H1 (cell line): Measurements from ENCODE around the gene SCRG1.

Experiments used
- ATF3 ChIP-seq: IDR thresholded peaks from 2 replicates; pipeline ENCODE4 v1.6.1; 2011; ENCODE audit warnings: low read depth, mild to moderate bottlenecking, low read length; ENCODE audit not compliant: insufficient read depth
- BRCA1 ChIP-seq: IDR thresholded peaks from 2 replicates; pipeline ENCODE4 v1.6.1; 2012; ENCODE audit warnings: low read depth, low read length, improper control_type of control experiment
- CBX5 ChIP-seq: fragments of 300-800, 300-1000 bp; sonication (generic); IDR thresholded peaks from 2 replicates; pipeline ENCODE4 v1.7.1; 2016; ENCODE audit warnings: antibody characterized with exemption, low read length, low read depth
- CBX8 ChIP-seq: fragments of 300-800, 300-1000 bp; sonication (generic); IDR thresholded peaks from 2 replicates; pipeline ENCODE4 v1.7.1; 2016; ENCODE audit warnings: low read depth, low read length, borderline replicate concordance
- CTCF ChIP-seq, 3 experiments: IDR thresholded peaks; 1 replicate in 2 of 3; 2 replicates in 1 of 3; pipeline versions ENCODE4 v1.5.1 to v1.6.1; 2011; ENCODE audit warnings: low read length in 3 of 3, mild to moderate bottlenecking in 3 of 3, inconsistent platforms in 2 of 3, low read depth in 1 of 3, moderate library complexity in 1 of 3; ENCODE audit not compliant: insufficient read depth in 1 of 3; ENCODE audit errors: control extremely low read depth in 1 of 3
- EZH2 ChIP-seq: fragments of 200-600 bp; sonication (generic); IDR thresholded peaks from 2 replicates; pipeline ENCODE4 v1.7.1; 2012; ENCODE audit warnings: low read depth, mild to moderate bottlenecking, moderate library complexity, low read length, inconsistent platforms; ENCODE audit not compliant: severe bottlenecking
- GABPA ChIP-seq: IDR thresholded peaks from 2 replicates; pipeline ENCODE4 v1.6.1; 2011; ENCODE audit warnings: mild to moderate bottlenecking, low read length, moderate library complexity, borderline replicate concordance; ENCODE audit not compliant: insufficient read depth
- HDAC2 ChIP-seq, 2 experiments: fragments of 300-600 bp in 1 of 2; sonication (generic) in 1 of 2; IDR thresholded peaks; 2 replicates each; pipeline ENCODE4 v1.6.1; 2011 to 2012; ENCODE audit warnings: low read depth in 2 of 2, low read length in 2 of 2, mild to moderate bottlenecking in 2 of 2, moderate library complexity in 2 of 2, borderline replicate concordance in 1 of 2, inconsistent platforms in 1 of 2
- POLR2AphosphoS5 ChIP-seq: IDR thresholded peaks from 2 replicates; pipeline ENCODE4 v1.6.1; 2011; ENCODE audit warnings: low read depth, low read length
- RAD21 ChIP-seq, 2 experiments: IDR thresholded peaks in 1 of 2; conservative IDR thresholded peaks in 1 of 2; 2 replicates each; pipeline ENCODE4 v1.6.1; 2011; ENCODE audit warnings: low read depth in 2 of 2, low read length in 2 of 2, improper control_type of control experiment in 1 of 2, inconsistent platforms in 1 of 2, mild to moderate bottlenecking in 1 of 2, moderate library complexity in 1 of 2
- RFX5 ChIP-seq: IDR thresholded peaks from 2 replicates; pipeline ENCODE4 v1.6.1; 2011; ENCODE audit warnings: low read depth, low read length, improper control_type of control experiment, borderline replicate concordance
- SP1 ChIP-seq: IDR thresholded peaks from 2 replicates; pipeline ENCODE4 v1.6.1; 2011; ENCODE audit warnings: low read depth, low read length
- YY1 ChIP-seq: IDR thresholded peaks from 2 replicates; pipeline ENCODE4 v1.6.1; 2011; ENCODE audit warnings: low read depth, mild to moderate bottlenecking, low read length

GRCh38 chr4:173442223-173442932 lies 43.5 kb upstream of the SCRG1 start:
- TF ChIP-seq POLR2AphosphoS5 (no peak), RAD21 (IDR thresholded peaks at IDR 0.05 in 1 of 2, conservative IDR thresholded peaks at IDR 0.05 in 1 of 2; ENCODE audit: low read depth in 2 of 2, low read length in 2 of 2) (no peak), BRCA1 (no peak), RFX5 (no peak), EZH2 (no peak), CTCF (IDR thresholded peaks at IDR 0.05; ENCODE audit: control extremely low read depth in 1 of 3, insufficient read depth in 1 of 3, low read depth in 1 of 3, low read length in 3 of 3) (no peak), CBX5 (no peak), YY1 (no peak), ATF3 (no peak), SP1 (no peak), HDAC2 (IDR thresholded peaks at IDR 0.05; ENCODE audit: borderline replicate concordance in 1 of 2, low read depth in 2 of 2, low read length in 2 of 2) (no peak), GABPA (no peak), CBX8 (no peak)
